Stimulated activated CD4-positive, alpha-beta T cell treated with anti-CD3 and anti-CD28 coated beads, Interleukin-2, amount 100 ng/mL, for 48 hours (primary cell): ENCODE data around the gene HOXC9.

Experiments used
- DNase-seq, 2 donors: peaks; one replicate each; pipeline ENCODE4 v3.0.0-alpha.2; 2020

Gene HOXC9

DNA sequence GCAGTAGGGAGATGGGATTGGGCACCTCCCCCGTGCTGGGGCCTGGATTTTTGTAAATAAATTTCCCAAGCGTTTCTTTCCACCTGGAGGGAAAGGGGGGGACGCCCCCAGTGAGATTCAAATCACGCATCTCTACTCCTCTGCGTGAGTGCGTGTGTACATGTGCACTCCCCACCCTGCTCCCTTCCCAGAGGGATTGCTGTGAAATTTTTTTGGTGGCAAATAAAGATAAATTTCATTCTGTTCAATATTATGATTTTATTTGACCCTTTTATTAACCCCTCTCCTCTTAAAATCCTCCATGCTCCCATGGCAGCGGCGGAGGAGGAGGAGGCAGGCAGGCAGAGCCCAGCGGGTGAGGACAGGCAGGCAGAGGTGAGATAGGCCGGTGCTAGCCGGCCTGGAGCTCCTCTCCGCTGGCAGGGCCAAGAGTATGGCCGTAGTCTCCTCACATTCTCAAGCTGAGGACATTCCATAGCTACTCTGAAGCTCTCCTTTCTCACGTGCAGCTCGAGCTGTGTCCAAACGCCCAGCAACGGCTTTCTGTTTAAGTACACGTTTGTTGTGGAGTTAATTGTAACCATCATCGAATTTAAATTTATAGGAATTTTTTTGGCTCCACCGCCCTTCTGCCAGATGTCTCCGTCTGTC lies 23.7 kb upstream of the HOXC9 start:
- no peak for DNase-seq

GRCh38 chr12:53976823-53977595 lies 23.0 kb upstream of the HOXC9 start:
- no peak for DNase-seq

DNA sequence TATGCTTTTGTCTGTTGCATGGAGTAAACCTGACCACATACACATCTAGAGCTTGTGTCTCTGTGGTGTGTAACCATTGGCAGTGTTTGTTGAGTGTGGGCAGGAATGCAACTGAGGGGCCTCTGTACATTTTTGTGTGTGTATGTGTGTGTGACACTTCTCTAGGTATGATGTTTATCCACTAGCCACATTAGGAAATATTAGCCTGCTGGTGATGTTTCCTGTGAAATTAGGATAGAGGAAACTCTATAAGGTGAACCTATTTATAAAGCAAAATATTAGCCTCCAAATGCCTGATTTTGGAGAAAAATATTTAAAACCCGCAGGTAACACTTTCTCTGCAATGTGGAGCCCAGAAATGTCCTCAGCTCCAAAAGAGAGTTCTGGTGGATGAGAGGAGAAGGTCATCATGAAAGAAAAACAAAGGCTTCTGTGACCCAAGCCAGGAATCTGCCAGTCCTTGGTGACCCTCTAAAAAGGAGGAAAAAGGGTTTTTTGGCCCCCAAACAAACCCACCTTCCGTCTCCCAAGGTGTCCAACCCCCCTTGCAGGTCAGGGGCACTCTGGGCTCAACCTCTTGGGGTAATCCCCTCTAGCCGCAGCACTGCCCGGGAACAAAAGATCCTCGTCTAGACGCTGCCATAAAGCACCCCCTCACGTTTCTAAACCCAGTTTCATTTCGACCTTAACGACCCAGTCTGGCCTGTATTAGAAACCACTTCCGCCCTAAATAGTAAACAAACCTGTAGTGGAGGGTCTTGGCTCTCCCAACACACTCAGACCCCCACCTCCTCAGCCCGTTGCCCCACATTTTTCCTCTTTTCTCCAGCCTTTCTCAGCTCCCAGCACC lies 22.1 kb upstream of the HOXC9 start:
- DNase-seq = no peak

DNA sequence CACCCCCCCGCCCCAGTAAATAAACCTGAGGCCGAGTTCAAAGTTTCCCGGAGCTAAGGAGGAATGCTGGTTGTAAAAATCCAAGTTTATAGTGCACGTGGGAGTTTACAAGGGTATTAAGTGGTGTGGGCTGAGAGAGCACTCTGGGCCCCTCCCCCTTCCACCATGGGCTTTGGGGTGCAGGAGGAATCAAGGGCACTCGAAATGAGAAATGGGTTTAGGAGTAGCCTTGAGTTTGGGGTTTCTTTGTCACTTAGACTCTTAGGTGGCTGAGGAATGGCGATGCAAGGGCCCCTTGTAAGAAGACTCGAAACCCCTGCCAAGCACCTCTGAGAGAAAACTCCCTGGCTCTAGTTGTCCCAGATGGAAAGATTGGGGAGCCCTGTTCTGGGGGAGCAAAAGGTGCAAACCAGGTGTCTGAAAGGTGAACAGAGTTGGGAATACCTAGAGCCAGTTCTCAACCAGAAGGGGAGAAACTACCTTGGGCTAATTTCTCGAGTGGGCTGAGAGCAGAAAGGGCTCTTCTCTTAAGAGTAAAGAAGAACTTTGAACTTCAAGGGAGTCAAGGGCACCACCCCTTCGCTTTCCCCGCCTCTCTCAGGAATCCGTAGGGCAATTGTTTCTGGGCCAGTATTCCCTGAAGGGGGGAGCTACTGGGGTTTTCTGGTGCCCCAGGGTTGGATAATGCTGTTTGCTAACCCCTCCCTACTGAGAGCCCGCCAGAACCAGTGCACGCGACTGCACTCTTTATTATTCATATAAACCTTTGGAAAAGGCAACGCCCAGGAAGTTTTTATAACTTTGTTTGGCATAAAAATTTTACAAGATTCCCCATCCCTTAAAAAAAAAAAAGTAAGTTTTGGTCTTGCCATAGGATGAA lies 21.2 kb upstream of the HOXC9 start:
- DNase-seq = no peak

GRCh38 chr12:53980104-53980801 lies 19.7 kb upstream of the HOXC9 start:
- no peak for DNase-seq

- DNase-seq = no peak
Observed at GRCh38 chr12:53980802-53981496, 19.0 kb upstream of the HOXC9 start.

- no peak for DNase-seq
Observed at GRCh38 chr12:53981634-53982565, 18.1 kb upstream of the HOXC9 start.

DNA sequence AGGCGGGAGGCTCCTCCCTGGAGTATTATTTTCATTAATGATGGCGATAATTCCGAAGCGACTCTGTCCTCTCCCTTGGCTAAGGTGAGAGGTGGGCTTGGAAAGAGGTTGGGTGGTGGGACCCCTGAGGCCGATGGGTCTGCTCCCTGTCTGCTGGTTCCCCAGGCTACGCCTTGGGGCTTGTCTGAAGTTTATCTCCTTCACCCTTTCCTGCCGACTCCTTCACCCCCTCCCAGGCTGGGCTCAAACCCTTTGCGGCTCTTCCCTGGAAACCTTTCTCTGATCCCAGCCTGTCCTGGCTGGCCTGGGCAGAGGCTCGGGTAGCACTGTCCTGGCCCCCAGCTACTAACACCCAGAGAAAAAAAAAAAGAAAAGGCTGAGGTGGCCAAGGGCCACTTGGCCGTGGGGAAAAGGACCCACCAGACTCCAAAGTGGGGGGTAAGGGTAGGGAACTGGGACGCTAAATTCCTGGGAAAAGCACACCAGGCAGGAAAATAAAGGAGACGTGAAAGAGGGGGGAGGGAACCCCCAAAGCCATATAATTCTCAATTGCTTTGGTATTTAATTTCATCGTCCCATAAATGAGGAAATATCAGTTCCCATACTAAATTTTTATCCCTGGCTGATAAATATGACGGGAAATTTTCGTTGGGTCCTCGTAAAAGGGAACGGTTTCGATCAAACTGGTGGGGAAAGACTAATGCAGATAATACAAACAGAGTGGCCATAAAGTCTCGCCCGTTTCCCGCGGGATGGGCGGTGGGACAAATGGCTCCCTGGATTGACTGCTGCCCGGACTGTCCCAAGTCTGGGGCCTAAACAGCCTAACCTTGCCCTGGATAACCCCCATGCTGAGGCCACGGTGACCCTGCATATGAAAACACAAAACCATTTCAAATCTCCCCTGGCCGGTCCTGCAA lies 17.1 kb upstream of the HOXC9 start:
- no peak for DNase-seq

DNA sequence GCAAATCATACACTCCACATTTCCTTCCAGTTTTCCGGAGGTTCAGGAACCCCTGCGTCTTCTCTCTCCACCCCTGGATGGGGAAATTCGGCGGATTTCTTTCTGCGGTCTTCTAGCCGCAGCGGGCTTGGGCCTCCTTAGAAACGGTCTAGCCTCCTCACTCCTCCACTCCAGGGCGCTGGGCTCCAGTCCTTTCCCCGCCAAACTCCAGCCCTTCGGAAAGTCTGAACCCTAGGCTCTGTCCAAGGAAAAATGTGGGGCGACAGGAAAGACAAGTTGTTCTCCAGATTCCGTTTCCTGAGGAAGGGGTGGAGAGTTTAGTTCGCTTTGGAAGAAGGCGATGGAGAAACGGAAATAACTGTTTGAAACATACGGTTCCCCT lies 16.4 kb upstream of the HOXC9 start:
- no peak for DNase-seq

DNA sequence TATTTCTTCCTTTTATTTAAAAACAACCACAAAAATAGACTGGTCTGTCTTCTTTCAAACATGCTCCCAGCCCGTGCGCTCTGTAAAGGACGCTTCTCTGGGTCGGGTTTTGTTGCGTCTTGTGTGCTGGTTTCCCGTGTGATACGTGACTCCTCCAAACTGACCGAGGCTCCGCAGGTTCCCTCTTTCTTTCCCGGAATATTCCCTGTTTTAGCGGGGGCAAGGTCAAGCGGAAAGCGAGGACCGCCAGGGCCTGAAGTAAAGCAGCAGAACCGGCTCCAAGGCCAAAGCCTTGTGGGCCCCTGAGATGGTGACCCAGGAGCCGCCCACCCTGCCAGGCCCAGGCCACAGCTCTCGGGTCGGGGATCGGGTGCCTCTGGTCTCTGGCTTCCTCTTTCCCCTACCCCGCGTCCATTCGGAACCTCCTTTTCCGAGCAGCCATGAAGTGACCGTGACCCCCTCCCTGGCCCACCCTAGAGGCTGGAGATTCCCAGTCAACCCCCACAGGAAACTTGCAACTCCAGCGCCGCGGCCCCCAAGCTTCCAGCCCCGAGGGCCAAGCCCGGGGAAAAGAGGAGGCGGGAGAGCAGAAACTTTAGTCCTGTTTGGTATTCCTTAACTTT lies 15.9 kb upstream of the HOXC9 start:
- DNase-seq = no peak

GRCh38 chr12:53984901-53985691 lies 14.9 kb upstream of the HOXC9 start, which contains the start of gene HOXC10:
Gene HOXC10, plus strand, starts transcription at chr12:53985146. Its CDS starts 114 bp downstream, at chr12:53985260.
- DNase-seq = peak; percentile 85 to 89

- no peak for DNase-seq
Observed at GRCh38 chr12:53985692-53985993, 14.3 kb upstream of the HOXC9 start.

DNA sequence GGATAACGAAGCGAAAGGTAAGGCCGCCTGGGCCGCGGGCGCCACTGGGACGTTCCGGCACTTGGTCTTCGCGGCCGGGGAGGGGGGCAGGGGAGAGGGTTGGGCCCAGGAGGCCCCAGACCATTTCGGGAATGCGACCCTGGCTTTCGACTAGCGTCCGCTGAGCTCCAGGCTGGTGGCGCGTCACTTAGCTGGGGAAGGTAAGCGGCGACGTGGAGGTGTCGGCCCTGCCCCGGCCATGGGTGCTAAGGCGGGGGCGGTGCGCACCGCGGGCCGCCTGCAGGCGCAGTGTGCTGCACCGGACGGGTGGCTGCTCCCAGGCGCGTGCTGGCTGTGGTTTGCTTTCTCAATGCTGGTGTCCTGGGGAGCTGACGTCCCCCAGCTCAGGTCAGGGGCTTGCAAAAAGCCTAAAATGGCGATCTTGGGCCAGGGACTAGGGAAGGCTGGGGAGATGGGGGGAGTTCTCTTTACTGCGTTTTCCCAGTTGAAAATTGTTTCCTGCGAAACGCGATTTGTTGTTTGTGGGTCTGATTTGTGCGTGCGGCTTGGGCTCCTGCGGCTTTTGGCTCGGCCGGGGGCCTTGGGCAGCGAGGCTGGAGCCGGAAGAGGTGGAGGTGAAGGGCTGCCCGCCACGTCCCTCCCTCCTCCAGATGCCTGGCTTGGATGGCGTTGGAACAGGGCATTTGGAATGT lies 13.8 kb upstream of the HOXC9 start:
- DNase-seq = no peak

DNA sequence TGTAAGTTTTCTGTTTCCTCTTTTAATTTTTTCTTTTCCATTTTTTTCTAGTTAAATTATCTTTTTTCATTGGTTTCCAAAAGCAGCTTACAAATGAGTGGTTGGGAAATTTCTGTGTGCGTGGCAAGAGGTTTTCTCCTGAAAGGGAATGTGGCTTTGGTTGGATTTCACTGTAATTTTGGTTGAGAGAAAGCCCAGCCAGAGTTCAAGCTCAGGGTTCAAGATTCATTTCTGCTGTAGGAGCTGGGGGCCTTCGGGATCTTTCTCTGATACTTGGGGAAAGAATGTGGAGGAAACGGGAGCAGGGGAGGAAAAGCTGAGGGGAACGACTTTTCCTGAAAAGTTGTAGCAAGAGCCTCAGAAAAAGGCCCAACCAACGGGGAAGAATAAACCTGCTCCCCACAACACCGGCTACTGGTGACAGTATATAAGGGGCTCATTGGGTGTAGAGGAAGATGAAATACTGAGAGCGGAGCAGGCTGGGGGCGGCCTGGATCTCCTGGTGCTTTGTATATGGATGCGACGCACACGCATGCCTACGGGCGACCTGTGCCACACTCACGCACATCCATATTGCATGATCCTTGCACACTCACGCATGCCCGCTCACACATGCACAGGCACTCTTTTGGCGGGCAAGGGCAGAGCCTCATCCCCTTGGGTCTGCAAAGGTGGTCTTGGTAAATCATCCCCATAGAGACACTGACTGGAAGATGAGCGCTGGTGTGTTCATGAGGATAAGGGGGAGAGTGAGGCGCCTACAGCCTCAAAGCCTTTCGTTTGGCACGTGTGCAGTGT lies 13.1 kb upstream of the HOXC9 start:
- no peak for DNase-seq

GRCh38 chr12:53987787-53988230 lies 12.2 kb upstream of the HOXC9 start:
- no peak for DNase-seq

DNA sequence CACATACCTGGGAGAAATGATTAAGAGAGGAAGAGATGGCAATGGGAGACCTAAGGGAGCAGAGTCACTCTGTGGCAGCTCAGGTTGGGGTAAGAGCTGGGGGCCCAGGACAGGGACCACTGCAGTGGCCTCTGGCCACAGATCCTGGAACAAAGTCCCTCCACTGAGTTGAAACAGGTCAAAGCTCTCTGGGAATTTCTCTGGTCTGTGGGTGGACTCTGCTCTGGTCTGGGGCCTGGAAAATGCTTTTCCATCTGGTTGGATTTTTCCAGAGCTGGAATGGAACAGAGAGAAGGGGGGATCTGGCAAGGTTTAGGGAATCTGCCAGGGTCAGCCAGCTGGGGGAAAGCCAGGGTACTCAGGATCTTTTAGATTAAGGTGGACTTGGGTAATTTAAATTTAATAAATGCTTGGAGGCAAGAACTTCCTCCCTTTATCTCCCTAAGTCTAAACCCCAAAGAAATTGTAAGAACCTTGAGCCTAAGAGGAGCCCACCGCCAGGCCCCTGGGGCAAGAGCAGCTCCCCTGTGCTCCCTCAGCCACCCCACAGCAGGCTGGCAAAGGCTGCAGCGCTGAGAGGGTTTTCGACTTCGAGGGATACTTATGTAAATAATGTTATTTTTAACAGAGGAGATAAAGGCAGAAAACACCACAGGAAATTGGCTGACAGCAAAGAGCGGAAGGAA lies 11.3 kb upstream of the HOXC9 start:
- no peak for DNase-seq
